DND-41 (cell line): Measurements from ENCODE around the gene ZNF3.

Experiments
- ATAC-seq: fragments of 200-7000 bp; cut with Tn5 transposase; 3 replicates; pipeline ENCODE4 v1.9.1; 2021; ENCODE audit warnings: low read depth; ENCODE audit not compliant: insufficient read depth
- DNase-seq: peaks from one replicate; pipeline ENCODE4 v3.0.0-alpha.2; 2020
- H2AFZ ChIP-seq: 2 replicates; pipeline ENCODE4 v1.6.0; 2012; ENCODE audit warnings: low read depth, low read length
- H3K27ac ChIP-seq: 2 replicates; pipeline ENCODE4 v1.5.1; 2012; ENCODE audit warnings: low read length, inconsistent platforms
- H3K27me3 ChIP-seq: fragments of 200-600 bp; sonication (generic); 2 replicates; pipeline ENCODE4 v1.6.0; 2012; ENCODE audit warnings: low read length, mild to moderate bottlenecking, inconsistent platforms; ENCODE audit not compliant: insufficient read depth, poor library complexity
- H3K36me3 ChIP-seq: 2 replicates; pipeline ENCODE4 v1.5.1; 2012; ENCODE audit warnings: low read length, inconsistent platforms; ENCODE audit not compliant: insufficient read depth
- H3K4me1 ChIP-seq: 2 replicates; pipeline ENCODE4 v1.5.1; 2012; ENCODE audit warnings: mild to moderate bottlenecking, low read length; ENCODE audit not compliant: insufficient read depth
- H3K4me2 ChIP-seq: 2 replicates; pipeline ENCODE4 v1.6.0; 2012; ENCODE audit warnings: mild to moderate bottlenecking, moderate library complexity, low read length, inconsistent platforms; ENCODE audit not compliant: insufficient read depth
- H3K4me3 ChIP-seq, 2 experiments: fragments of 200-600 bp in 1 of 2; shearing (Covaris generic) in 1 of 2; 2 replicates each; pipeline ENCODE4 v1.5.1; 2012 to 2016; ENCODE audit warnings: inconsistent platforms in 2 of 2, low read length in 2 of 2, mild to moderate bottlenecking in 2 of 2, low read depth in 1 of 2, moderate library complexity in 1 of 2
- H3K79me2 ChIP-seq: 2 replicates; pipeline ENCODE4 v1.6.0; 2012; ENCODE audit warnings: low read length, inconsistent platforms; ENCODE audit not compliant: insufficient read depth
- H3K9ac ChIP-seq: 2 replicates; pipeline ENCODE4 v1.6.0; 2012; ENCODE audit warnings: low read depth, mild to moderate bottlenecking, inconsistent platforms, low read length, moderate library complexity
- H3K9me3 ChIP-seq: 2 replicates; pipeline ENCODE4 v1.5.1; 2012; ENCODE audit warnings: low read length, moderate library complexity, mild to moderate bottlenecking, inconsistent platforms; ENCODE audit not compliant: insufficient read depth, severe bottlenecking
- H4K20me1 ChIP-seq: 2 replicates; pipeline ENCODE4 v1.6.0; 2012; ENCODE audit warnings: low read length; ENCODE audit not compliant: insufficient read depth
- CTCF ChIP-seq: IDR thresholded peaks from 2 replicates; pipeline ENCODE4 v1.5.1; 2012; ENCODE audit warnings: borderline replicate concordance, low read length, moderate library complexity, mild to moderate bottlenecking; ENCODE audit not compliant: poor library complexity, severe bottlenecking; ENCODE audit errors: extremely low read depth
- EZH2 ChIP-seq: IDR thresholded peaks from 3 replicates; pipeline ENCODE4 v1.6.1; 2012; ENCODE audit warnings: borderline replicate concordance, low read depth, mild to moderate bottlenecking, moderate library complexity, low read length, inconsistent platforms; ENCODE audit not compliant: severe bottlenecking

ZNF3 gene

GRCh38 chr7:100124301-100125230 lies 43.0 kb upstream of the ZNF3 start:
- Histone ChIP-seq H3K9ac (0 out of 2 replicates have a peak overlapping the region, but pooled peaks have one; percentile 7), H3K4me3 (peak overlapping the region in 1 of 2 experiments; percentile 6; a peak in 1 of 4 replicates), H2AFZ (no peak overlapping the region), H3K36me3 (peaks cover 22% of the 10 kb centered on the region), H3K79me2 (peaks cover 50% of the 10 kb centered on the region), H3K4me2 (peak overlapping the region; percentile 100), H3K27ac (no peak overlapping the region), H3K4me1 (peaks cover 60% of the 10 kb centered on the region), H4K20me1 (no peaks in the 10 kb centered on the region), H3K9me3 (no peaks in the 10 kb centered on the region), H3K27me3 (no peaks in the 10 kb centered on the region)
- no peak for TF ChIP-seq CTCF
- no peak for TF ChIP-seq EZH2
- ATAC-seq (no peak), DNase-seq (no peak)

GRCh38 chr7:100122568-100122967 lies 41.0 kb upstream of the ZNF3 start:
- ATAC-seq (no peak), DNase-seq (no peak)
- peaks cover 22% of the 10 kb centered on the region for H3K36me3 ChIP-seq
- H3K4me3 ChIP-seq = no peak overlapping the region
- H3K27me3 ChIP-seq = no peaks in the 10 kb centered on the region
- H3K9ac ChIP-seq = no peak overlapping the region
- no peak overlapping the region for H3K27ac ChIP-seq
- H3K9me3 ChIP-seq = no peaks in the 10 kb centered on the region
- peaks cover 60% of the 10 kb centered on the region for H3K79me2 ChIP-seq
- H3K4me1 ChIP-seq = peaks cover 58% of the 10 kb centered on the region
- no peak for TF ChIP-seq CTCF
- TF ChIP-seq EZH2 = no peak
- H4K20me1 ChIP-seq = no peaks in the 10 kb centered on the region
- H3K4me2 ChIP-seq = no peak overlapping the region
- no peak overlapping the region for H2AFZ ChIP-seq

GRCh38 chr7:100122067-100122466 lies 40.5 kb upstream of the ZNF3 start:
- Histone ChIP-seq H3K79me2 (peaks cover 60% of the 10 kb centered on the region), H3K27ac (no peak overlapping the region), H3K27me3 (no peaks in the 10 kb centered on the region), H3K9ac (no peak overlapping the region), H3K4me3 (no peak overlapping the region), H3K4me1 (peaks cover 58% of the 10 kb centered on the region), H2AFZ (no peak overlapping the region), H3K9me3 (no peaks in the 10 kb centered on the region), H4K20me1 (no peaks in the 10 kb centered on the region), H3K36me3 (peaks cover 22% of the 10 kb centered on the region), H3K4me2 (no peak overlapping the region)
- TF ChIP-seq CTCF (no peak), EZH2 (no peak)
- ATAC-seq = no peak
- no peak for DNase-seq
